Glutamatergic neuron (in vitro differentiated cells): Measurements from ENCODE around the gene THAP3. TPM values are rescaled to one million over a fixed set of nuclear protein-coding genes. Genes with fewer than 3 reads are reported as not detected.

Source experiments
- DNase-seq: peaks from one replicate; pipeline ENCODE4 v3.0.0; 2022
- H3K27ac Mint-ChIP-seq: one replicate; pipeline ENCODE4 v1.8.0; 2020; ENCODE audit warnings: mild to moderate bottlenecking, mixed read lengths, inconsistent platforms; ENCODE audit not compliant: unreplicated experiment
- H3K27me3 Mint-ChIP-seq: one replicate; pipeline ENCODE4 v1.8.0; 2020; ENCODE audit warnings: mild to moderate bottlenecking, moderate library complexity, mixed read lengths, inconsistent platforms; ENCODE audit not compliant: unreplicated experiment
- H3K36me3 Mint-ChIP-seq: one replicate; pipeline ENCODE4 v1.8.0; 2020; ENCODE audit warnings: mild to moderate bottlenecking, mixed read lengths, inconsistent platforms; ENCODE audit not compliant: unreplicated experiment
- H3K4me1 Mint-ChIP-seq: one replicate; pipeline ENCODE4 v1.8.0; 2020; ENCODE audit warnings: mild to moderate bottlenecking, low read depth, mixed read lengths, inconsistent platforms; ENCODE audit not compliant: unreplicated experiment
- H3K4me3 Mint-ChIP-seq: one replicate; pipeline ENCODE4 v1.8.0; 2020; ENCODE audit warnings: mild to moderate bottlenecking, mixed read lengths, inconsistent platforms; ENCODE audit not compliant: unreplicated experiment
- H3K9me3 Mint-ChIP-seq: one replicate; pipeline ENCODE4 v1.8.0; 2020; ENCODE audit warnings: mild to moderate bottlenecking, moderate library complexity, mixed read lengths, inconsistent platforms; ENCODE audit not compliant: unreplicated experiment
- CTCF ChIP-seq: fragments of 200-600 bp; sonication (generic); IDR thresholded peaks from one replicate; pipeline ENCODE4 v1.5.0; 2021; ENCODE audit not compliant: partially characterized antibody, unreplicated experiment
- total RNA-seq: library from RNA; stranded (reverse); fragmentation: NEBNext Ultra II Directional; extraction: Animal tissue kit (Norgen Biotek cat#: 25700); gene quantifications from one replicate; pipeline ENCODE4 v1.2.1, GENCODE V29; 2021; ENCODE audit not compliant: unreplicated experiment

Gene THAP3
- total RNA-seq, 1 donor from 2014 or later: 30.2 TPM

- no peak overlapping the region for H3K27ac Mint-ChIP-seq
- no peak for TF ChIP-seq CTCF
- H3K27me3 Mint-ChIP-seq: peaks cover 10% of the 10 kb centered on the region
- peak overlapping the region; percentile 95 for H3K4me3 Mint-ChIP-seq
- H3K36me3 Mint-ChIP-seq: no peaks in the 10 kb centered on the region
- peaks cover 11% of the 10 kb centered on the region for H3K4me1 Mint-ChIP-seq
- DNase-seq: no peak
- H3K9me3 Mint-ChIP-seq: peaks cover 10% of the 10 kb centered on the region
Observed at GRCh38 chr1:6627031-6627430, 2.4 kb downstream of the THAP3 start.

- Mint-ChIP-seq H3K36me3 (no peaks in the 10 kb centered on the region), H3K4me3 (peak overlapping the region; percentile 61), H3K4me1 (peaks cover 11% of the 10 kb centered on the region), H3K27ac (peak overlapping the region; percentile 80), H3K27me3 (peaks cover 10% of the 10 kb centered on the region), H3K9me3 (peaks cover 10% of the 10 kb centered on the region)
- no peak for TF ChIP-seq CTCF
- DNase-seq: no peak
Observed at GRCh38 chr1:6627841-6628545, 3.3 kb downstream of the THAP3 start.

GRCh38 chr1:6628971-6629479 is 4.4 kb downstream of the THAP3 start:
- Mint-ChIP-seq H3K9me3 (peaks cover 7% of the 10 kb centered on the region), H3K27ac (no peak overlapping the region), H3K36me3 (no peaks in the 10 kb centered on the region), H3K4me1 (peaks cover 10% of the 10 kb centered on the region), H3K4me3 (no peak overlapping the region), H3K27me3 (peaks cover 13% of the 10 kb centered on the region)
- TF ChIP-seq CTCF: no peak
- no peak for DNase-seq

GRCh38 chr1:6630027-6630426 is 5.4 kb downstream of the THAP3 start:
- no peak for DNase-seq
- Mint-ChIP-seq H3K9me3 (peaks cover 10% of the 10 kb centered on the region), H3K4me3 (no peak overlapping the region), H3K36me3 (no peaks in the 10 kb centered on the region), H3K27me3 (peaks cover 10% of the 10 kb centered on the region), H3K27ac (no peak overlapping the region), H3K4me1 (peaks cover 14% of the 10 kb centered on the region)
- no peak for TF ChIP-seq CTCF

GRCh38 chr1:6631058-6631457 is 6.4 kb downstream of the THAP3 start:
- Mint-ChIP-seq H3K4me1 (peaks cover 14% of the 10 kb centered on the region), H3K36me3 (no peaks in the 10 kb centered on the region)

More at GRCh38 chr1:6631058-6631457, 6.4 kb downstream of the THAP3 start:
- Mint-ChIP-seq H3K4me3 (no peak overlapping the region), H3K9me3 (peaks cover 9% of the 10 kb centered on the region), H3K27me3 (peaks cover 10% of the 10 kb centered on the region), H3K27ac (no peak overlapping the region)
- no peak for DNase-seq
- TF ChIP-seq CTCF: no peak
